Osteocyte (in vitro differentiated cells): Measurements from ENCODE around the gene KIF2C. TPM values are rescaled to one million over a fixed set of nuclear protein-coding genes. Genes with fewer than 3 reads are reported as not detected.

Source experiments
- DNase-seq: peaks from one replicate; pipeline ENCODE4 v3.0.0; 2021; ENCODE audit warnings: mixed read lengths; ENCODE audit not compliant: unreplicated experiment; ENCODE audit errors: extremely low spot score
- H3K27ac Mint-ChIP-seq: one replicate; pipeline ENCODE4 v1.8.0; 2021; ENCODE audit warnings: mild to moderate bottlenecking, mixed read lengths; ENCODE audit not compliant: unreplicated experiment
- H3K27me3 Mint-ChIP-seq: one replicate; pipeline ENCODE4 v1.8.0; 2021; ENCODE audit warnings: mixed read lengths; ENCODE audit not compliant: unreplicated experiment
- H3K36me3 Mint-ChIP-seq: one replicate; pipeline ENCODE4 v1.8.0; 2021; ENCODE audit warnings: mixed read lengths; ENCODE audit not compliant: unreplicated experiment
- H3K4me1 Mint-ChIP-seq: one replicate; pipeline ENCODE4 v1.8.0; 2021; ENCODE audit warnings: mixed read lengths; ENCODE audit not compliant: unreplicated experiment
- H3K4me3 Mint-ChIP-seq: one replicate; pipeline ENCODE4 v1.8.0; 2021; ENCODE audit warnings: mild to moderate bottlenecking, moderate library complexity, mixed read lengths; ENCODE audit not compliant: unreplicated experiment
- H3K9me3 Mint-ChIP-seq: one replicate; pipeline ENCODE4 v1.8.0; 2021; ENCODE audit warnings: mixed read lengths; ENCODE audit not compliant: unreplicated experiment
- total RNA-seq: library from RNA; stranded (reverse); gene quantifications from 2 replicates; pipeline ENCODE4 v1.2.1, GENCODE V29; 2021
- TF ChIP-seq, protein P1 (sequence below): fragments of 200-600 bp; sonication (generic); IDR thresholded peaks from 2 replicates; pipeline ENCODE4 v1.5.0; 2021; ENCODE audit warnings: antibody characterized with exemption, mild to moderate bottlenecking, moderate library complexity

The KIF2C gene
- total RNA-seq, 1 donor from 2014 or later, result 7.5 TPM

DNA sequence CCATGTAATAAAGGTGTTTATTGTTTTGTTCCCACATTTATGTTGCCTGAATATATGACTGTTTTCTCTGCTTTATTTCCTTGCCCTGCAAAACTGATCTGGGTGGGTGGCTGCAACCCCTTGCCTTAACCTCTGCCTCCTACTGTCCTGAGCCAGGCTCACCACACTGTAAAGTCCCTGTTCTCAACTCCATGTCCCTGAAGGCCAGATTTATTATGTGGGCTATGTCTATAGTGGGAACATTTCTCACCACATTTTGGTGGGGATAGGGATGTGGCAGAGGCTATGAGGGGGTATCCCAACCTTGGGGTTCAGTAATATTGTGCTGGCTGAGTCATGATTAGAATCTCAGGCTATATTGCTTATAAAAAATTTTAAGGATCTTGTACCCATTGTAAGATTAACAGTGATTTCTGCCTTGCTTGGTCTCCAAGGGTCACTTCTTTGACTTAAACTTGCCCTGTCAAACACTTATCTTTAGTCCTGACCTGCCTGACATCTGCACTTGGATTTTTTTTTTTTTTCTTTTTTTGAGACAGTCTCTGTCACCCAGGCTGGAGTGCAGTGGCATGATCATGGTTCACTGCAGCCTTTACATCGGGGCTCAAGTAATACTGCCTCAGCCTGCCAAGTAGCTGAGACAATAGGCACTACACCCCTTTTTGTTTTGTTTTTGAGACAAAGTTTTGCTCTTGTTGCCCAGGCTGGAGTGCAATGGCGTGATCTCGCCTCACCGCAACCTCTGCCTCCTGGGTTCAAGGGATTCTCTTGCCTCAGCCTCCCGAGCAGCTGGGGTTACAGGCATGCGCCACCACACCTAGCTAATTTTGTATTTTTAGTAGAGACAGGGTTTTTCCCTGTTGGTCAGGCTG, 39.3 kb downstream of the KIF2C start:
- peaks cover 43% of the 10 kb centered on the region for H3K36me3 Mint-ChIP-seq
- no peak overlapping the region for H3K27ac Mint-ChIP-seq
- no peak overlapping the region for H3K4me3 Mint-ChIP-seq
- DNase-seq, result no peak
- TF ChIP-seq, protein P1, sequence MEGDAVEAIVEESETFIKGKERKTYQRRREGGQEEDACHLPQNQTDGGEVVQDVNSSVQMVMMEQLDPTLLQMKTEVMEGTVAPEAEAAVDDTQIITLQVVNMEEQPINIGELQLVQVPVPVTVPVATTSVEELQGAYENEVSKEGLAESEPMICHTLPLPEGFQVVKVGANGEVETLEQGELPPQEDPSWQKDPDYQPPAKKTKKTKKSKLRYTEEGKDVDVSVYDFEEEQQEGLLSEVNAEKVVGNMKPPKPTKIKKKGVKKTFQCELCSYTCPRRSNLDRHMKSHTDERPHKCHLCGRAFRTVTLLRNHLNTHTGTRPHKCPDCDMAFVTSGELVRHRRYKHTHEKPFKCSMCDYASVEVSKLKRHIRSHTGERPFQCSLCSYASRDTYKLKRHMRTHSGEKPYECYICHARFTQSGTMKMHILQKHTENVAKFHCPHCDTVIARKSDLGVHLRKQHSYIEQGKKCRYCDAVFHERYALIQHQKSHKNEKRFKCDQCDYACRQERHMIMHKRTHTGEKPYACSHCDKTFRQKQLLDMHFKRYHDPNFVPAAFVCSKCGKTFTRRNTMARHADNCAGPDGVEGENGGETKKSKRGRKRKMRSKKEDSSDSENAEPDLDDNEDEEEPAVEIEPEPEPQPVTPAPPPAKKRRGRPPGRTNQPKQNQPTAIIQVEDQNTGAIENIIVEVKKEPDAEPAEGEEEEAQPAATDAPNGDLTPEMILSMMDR, result no peak
- H3K9me3 Mint-ChIP-seq, result no peaks in the 10 kb centered on the region
- no peaks in the 10 kb centered on the region for H3K27me3 Mint-ChIP-seq
- H3K4me1 Mint-ChIP-seq, result peaks cover 35% of the 10 kb centered on the region

DNA sequence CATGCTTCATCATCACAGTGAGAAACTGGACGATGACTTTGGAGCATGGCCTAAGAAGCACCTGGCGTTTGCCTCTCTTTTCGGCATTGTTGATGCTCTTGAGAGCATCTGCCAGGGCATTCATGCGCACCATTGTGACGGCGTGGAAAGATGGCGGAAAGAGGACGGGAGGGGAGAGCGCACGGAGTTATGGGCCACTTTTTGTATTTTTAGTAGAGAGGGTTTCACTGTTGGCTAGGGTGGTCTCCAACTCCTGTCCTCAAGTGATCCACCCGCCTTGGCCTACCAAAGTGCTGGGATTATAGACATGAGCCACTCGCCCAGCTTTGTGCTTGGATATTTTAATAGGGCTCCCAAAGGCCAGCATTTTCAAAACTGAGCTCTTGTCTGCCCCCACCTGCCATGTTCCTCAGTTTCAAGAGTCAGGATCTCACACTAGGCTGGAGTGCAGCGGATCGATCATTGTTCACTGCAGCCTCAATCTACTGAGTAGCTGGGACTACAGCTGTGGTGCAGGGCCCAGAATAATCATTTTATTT, 41.0 kb downstream of the KIF2C start:
- no peaks in the 10 kb centered on the region for H3K9me3 Mint-ChIP-seq
- DNase-seq, result no peak
- no peak overlapping the region for H3K4me3 Mint-ChIP-seq
- TF ChIP-seq, protein P1, result no peak
- peaks cover 43% of the 10 kb centered on the region for H3K36me3 Mint-ChIP-seq
- no peaks in the 10 kb centered on the region for H3K27me3 Mint-ChIP-seq
- H3K4me1 Mint-ChIP-seq, result peaks cover 39% of the 10 kb centered on the region
- H3K27ac Mint-ChIP-seq, result no peak overlapping the region

DNA sequence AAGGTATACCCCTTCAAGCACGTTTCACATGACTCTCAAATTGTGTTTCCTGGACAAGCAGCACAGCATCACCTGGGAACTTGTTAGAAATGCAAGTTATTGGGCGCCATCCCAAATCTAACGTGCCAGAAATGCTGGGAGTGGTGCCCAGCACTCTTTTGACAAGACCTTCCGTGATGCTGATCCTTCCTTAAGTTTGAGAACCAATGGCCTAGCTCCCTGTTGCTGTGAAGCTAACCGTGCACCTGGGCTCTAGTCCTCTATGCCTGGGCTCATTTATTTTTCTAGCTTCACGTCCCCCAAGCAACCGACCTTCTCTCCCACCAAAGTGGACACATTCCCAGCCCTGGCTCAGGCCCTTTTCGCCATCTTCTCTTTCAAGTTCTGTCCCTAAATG, 44.1 kb downstream of the KIF2C start:
- DNase-seq, result no peak
- Mint-ChIP-seq H3K36me3 (peaks cover 29% of the 10 kb centered on the region), H3K27me3 (no peaks in the 10 kb centered on the region), H3K27ac (no peak overlapping the region), H3K9me3 (no peaks in the 10 kb centered on the region), H3K4me1 (peaks cover 27% of the 10 kb centered on the region), H3K4me3 (no peak overlapping the region)
- TF ChIP-seq, protein P1, result no peak

DNA sequence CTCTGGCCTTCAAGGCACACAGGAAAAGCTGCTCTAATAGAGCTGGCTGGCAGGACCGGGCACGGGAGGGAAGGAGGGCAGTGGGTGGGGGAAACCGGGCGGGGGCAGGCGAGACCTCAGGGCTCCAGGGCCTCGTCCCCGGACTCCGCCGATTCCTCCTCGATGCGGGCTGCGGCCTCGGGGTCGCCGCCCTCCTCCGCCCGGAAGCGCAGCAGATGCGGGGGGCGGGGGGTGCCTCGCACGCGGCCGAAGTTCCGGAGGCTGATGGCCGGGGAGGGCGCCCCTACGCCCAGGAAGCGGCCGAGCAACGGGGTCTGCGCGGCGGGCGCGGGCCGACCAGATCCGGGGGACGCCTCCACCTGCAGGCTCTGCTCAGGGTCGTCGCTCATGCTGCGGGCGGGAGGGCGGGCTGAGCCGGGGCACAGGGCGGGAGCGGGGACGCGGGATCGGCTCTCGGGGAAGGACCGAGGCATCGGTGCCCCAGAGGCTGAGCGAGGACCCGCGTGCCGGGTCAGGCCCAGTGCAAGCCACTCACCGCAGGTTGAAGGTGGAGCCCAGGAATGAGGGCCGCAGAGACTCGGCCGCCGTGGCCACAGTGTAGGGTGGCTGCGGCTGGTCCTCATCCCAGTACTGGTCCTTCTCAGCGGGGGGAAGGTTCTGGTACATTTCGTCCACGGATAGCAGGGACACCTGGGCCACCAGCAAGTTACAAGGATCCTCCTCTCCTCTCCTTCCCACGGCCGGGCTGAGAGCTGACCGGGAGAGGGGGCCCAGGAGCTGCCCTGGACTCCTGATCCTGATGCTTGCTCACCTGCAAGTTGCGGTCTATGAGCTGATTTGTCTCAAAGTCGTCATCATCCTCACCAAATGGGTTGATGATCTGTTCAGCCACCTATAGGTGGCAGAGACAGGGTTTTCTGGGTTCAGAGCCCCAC, 44.7 kb downstream of the KIF2C start:
- Mint-ChIP-seq H3K27ac (no peak overlapping the region), H3K4me3 (no peak overlapping the region), H3K4me1 (peaks cover 27% of the 10 kb centered on the region), H3K9me3 (no peaks in the 10 kb centered on the region), H3K27me3 (no peaks in the 10 kb centered on the region), H3K36me3 (peaks cover 24% of the 10 kb centered on the region)
- DNase-seq, result no peak
- TF ChIP-seq, protein P1, result no peak

DNA sequence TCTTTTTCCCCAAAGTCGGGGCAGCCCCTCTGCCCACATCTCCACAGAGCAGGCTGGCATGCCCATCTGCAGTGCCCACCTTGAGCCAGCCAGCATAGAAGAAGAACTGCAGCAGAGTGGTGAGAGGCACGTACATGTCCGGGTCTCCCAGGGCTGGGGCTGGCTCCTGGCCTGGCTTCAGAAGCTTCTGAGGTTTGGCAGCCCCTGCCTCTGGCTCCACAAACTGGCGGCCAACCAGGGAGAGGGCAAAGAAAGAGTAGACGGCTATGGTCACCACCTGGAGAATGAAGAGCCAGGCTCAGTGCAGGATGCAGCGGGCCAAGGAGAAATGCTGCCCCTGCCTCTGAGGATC, 45.4 kb downstream of the KIF2C start:
- Mint-ChIP-seq H3K4me3 (no peak overlapping the region), H3K4me1 (peaks cover 27% of the 10 kb centered on the region), H3K9me3 (no peaks in the 10 kb centered on the region), H3K36me3 (peaks cover 19% of the 10 kb centered on the region), H3K27ac (no peak overlapping the region), H3K27me3 (no peaks in the 10 kb centered on the region)
- no peak for DNase-seq
- TF ChIP-seq, protein P1, result no peak
